Neural cell (in vitro differentiated cells): ENCODE measurements around the gene DSC3. TPM values are rescaled to one million over a fixed set of nuclear protein-coding genes. Genes with fewer than 3 reads are reported as not detected.

ENCODE experiments used
- H2AFZ ChIP-seq: fragments of 200-600, 300-800 bp; sonication (generic), shearing (Covaris generic); 2 replicates; pipeline ENCODE4 v1.6.0; 2014; ENCODE audit warnings: low read depth, mild to moderate bottlenecking, antibody characterized with exemption, low read length, moderate library complexity
- H3F3A ChIP-seq: fragments of 200-600 bp; shearing (Covaris generic); 2 replicates; pipeline ENCODE4 v1.6.1; 2016; ENCODE audit warnings: mild to moderate bottlenecking, moderate library complexity, mixed read lengths, antibody characterized with exemption, low read length; ENCODE audit not compliant: insufficient read depth, poor library complexity, severe bottlenecking
- H3K27ac ChIP-seq: fragments of 200-600, 300-800 bp; sonication (generic), shearing (Covaris generic); 2 replicates; pipeline ENCODE4 v1.5.1; 2014; ENCODE audit warnings: mild to moderate bottlenecking, low read length, moderate library complexity
- H3K27me3 ChIP-seq: fragments of 300-800, 200-600 bp; sonication (generic), shearing (Covaris generic); 2 replicates; pipeline ENCODE4 v1.6.0; 2014; ENCODE audit warnings: mild to moderate bottlenecking, low read depth, low read length, moderate library complexity; ENCODE audit not compliant: insufficient read depth
- H3K36me3 ChIP-seq: fragments of 300-800, 200-600 bp; sonication (generic), shearing (Covaris generic); 2 replicates; pipeline ENCODE4 v1.5.1; 2014; ENCODE audit warnings: mild to moderate bottlenecking, antibody characterized with exemption, low read length, moderate library complexity; ENCODE audit not compliant: insufficient read depth
- H3K4me2 ChIP-seq: fragments of 300-800, 200-600 bp; sonication (generic), shearing (Covaris generic); 2 replicates; pipeline ENCODE4 v1.6.0; 2014; ENCODE audit warnings: mild to moderate bottlenecking, low read length
- H3K4me3 ChIP-seq: fragments of 300-800, 200-600 bp; sonication (generic), shearing (Covaris generic); 2 replicates; pipeline ENCODE4 v1.5.1; 2014; ENCODE audit warnings: mild to moderate bottlenecking, low read length, moderate library complexity
- H3K79me2 ChIP-seq: fragments of 200-600 bp; shearing (Covaris generic); replicated peaks from 2 replicates; pipeline ENCODE4 v1.6.0; 2014; ENCODE audit warnings: mild to moderate bottlenecking, low read length, moderate library complexity; ENCODE audit not compliant: insufficient read depth
- H3K9ac ChIP-seq: fragments of 300-800, 200-600 bp; sonication (generic), shearing (Covaris generic); 2 replicates; pipeline ENCODE4 v1.6.1; 2016; ENCODE audit warnings: mild to moderate bottlenecking, low read length, mixed read lengths
- H3K9me2 ChIP-seq: fragments of 200-600 bp; shearing (Covaris generic); 2 replicates; pipeline ENCODE4 v1.6.1; 2016; ENCODE audit warnings: mild to moderate bottlenecking, low read length, mixed read lengths; ENCODE audit not compliant: insufficient read depth
- H3K9me3 ChIP-seq: fragments of 200-600, 300-800 bp; sonication (generic), shearing (Covaris generic); 2 replicates; pipeline ENCODE4 v1.6.1; 2016; ENCODE audit warnings: mild to moderate bottlenecking, mixed run types, low read length, moderate library complexity, mixed read lengths
- H4K20me1 ChIP-seq: fragments of 200-600 bp; shearing (Covaris generic); 2 replicates; pipeline ENCODE4 v1.6.1; 2016; ENCODE audit warnings: mild to moderate bottlenecking, mixed run types; ENCODE audit not compliant: insufficient read depth
- EP300 ChIP-seq: fragments of 450-650 bp; conservative IDR thresholded peaks from 2 replicates; pipeline ENCODE4 v1.6.1; 2014; ENCODE audit warnings: antibody characterized with exemption, mild to moderate bottlenecking, moderate library complexity; ENCODE audit not compliant: poor library complexity, severe bottlenecking
- EZH2 ChIP-seq: fragments of 200-600, 300-800 bp; shearing (Covaris generic), sonication (generic); IDR thresholded peaks from 2 replicates; pipeline ENCODE4 v1.6.1; 2014; ENCODE audit warnings: antibody characterized with exemption, low read length, borderline replicate concordance, mild to moderate bottlenecking; ENCODE audit not compliant: insufficient read depth, poor library complexity, severe bottlenecking
- MXI1 ChIP-seq: fragments of 450-650 bp; conservative IDR thresholded peaks from 2 replicates; pipeline ENCODE4 v1.6.1; 2014; ENCODE audit warnings: antibody characterized with exemption, mild to moderate bottlenecking; ENCODE audit not compliant: poor library complexity, severe bottlenecking
- POLR2AphosphoS5 ChIP-seq: IDR thresholded peaks from 2 replicates; pipeline ENCODE4 v1.6.1; 2012
- RAD21 ChIP-seq: fragments of 450-650 bp; conservative IDR thresholded peaks from 2 replicates; pipeline ENCODE4 v1.6.1; 2014; ENCODE audit warnings: antibody characterized with exemption, mild to moderate bottlenecking, moderate library complexity
- REST ChIP-seq: IDR thresholded peaks from 2 replicates; pipeline ENCODE4 v1.6.1; 2012; ENCODE audit warnings: borderline replicate concordance
- SMC3 ChIP-seq: fragments of 450-650 bp; conservative IDR thresholded peaks from 2 replicates; pipeline ENCODE4 v1.6.1; 2014; ENCODE audit warnings: antibody characterized with exemption, mild to moderate bottlenecking, moderate library complexity; ENCODE audit not compliant: poor library complexity
- TAF1 ChIP-seq: IDR thresholded peaks from 2 replicates; pipeline ENCODE4 v1.6.1; 2012; ENCODE audit warnings: low read depth
- polyA plus RNA-seq: library from polyadenylated mRNA; depleted of rRNA; stranded (reverse); fragments of >200 nt; gene quantifications from 2 replicates; pipeline ENCODE4 v1.2.3, GENCODE V29; 2014
- TF ChIP-seq, protein P1 (sequence below): fragments of 450-650 bp; IDR thresholded peaks from 2 replicates; pipeline ENCODE4 v1.5.1; 2014; ENCODE audit warnings: antibody characterized with exemption, mild to moderate bottlenecking, moderate library complexity; ENCODE audit not compliant: poor library complexity, severe bottlenecking

The DSC3 gene
- polyA plus RNA-seq, 1 donor from 2014 or later, result not detected

DNA sequence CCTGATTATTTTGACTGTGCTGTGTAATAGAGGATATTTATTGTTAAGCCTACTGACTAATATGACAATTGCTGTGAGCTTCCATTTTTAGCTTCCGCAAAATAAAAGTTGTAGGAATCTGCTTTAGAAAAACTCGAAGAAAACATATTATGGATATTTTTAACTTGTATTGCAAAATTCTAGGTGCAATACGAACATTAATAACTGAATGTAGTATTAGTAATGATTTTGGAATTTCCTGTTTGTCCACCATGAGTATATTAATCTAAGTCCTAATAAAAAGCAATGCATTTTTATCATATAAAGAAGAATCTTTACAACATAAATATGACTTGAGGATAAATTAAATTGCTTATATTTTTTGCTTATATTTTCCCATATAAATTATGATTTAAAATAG, 2.4 kb upstream of the DSC3 start:
- Histone ChIP-seq H3K9ac (no peak overlapping the region), H3K36me3 (no peaks in the 10 kb centered on the region), H3F3A (no peaks in the 10 kb centered on the region), H3K9me3 (peaks cover 6% of the 10 kb centered on the region), H2AFZ (no peak overlapping the region), H3K4me3 (no peak overlapping the region), H3K27ac (no peak overlapping the region), H4K20me1 (no peaks in the 10 kb centered on the region), H3K27me3 (peaks cover 50% of the 10 kb centered on the region), H3K4me2 (no peak overlapping the region), H3K9me2 (no peaks in the 10 kb centered on the region), H3K79me2 (no peaks in the 10 kb centered on the region)
- TF ChIP-seq RAD21, result no peak
- TF ChIP-seq, protein P1, sequence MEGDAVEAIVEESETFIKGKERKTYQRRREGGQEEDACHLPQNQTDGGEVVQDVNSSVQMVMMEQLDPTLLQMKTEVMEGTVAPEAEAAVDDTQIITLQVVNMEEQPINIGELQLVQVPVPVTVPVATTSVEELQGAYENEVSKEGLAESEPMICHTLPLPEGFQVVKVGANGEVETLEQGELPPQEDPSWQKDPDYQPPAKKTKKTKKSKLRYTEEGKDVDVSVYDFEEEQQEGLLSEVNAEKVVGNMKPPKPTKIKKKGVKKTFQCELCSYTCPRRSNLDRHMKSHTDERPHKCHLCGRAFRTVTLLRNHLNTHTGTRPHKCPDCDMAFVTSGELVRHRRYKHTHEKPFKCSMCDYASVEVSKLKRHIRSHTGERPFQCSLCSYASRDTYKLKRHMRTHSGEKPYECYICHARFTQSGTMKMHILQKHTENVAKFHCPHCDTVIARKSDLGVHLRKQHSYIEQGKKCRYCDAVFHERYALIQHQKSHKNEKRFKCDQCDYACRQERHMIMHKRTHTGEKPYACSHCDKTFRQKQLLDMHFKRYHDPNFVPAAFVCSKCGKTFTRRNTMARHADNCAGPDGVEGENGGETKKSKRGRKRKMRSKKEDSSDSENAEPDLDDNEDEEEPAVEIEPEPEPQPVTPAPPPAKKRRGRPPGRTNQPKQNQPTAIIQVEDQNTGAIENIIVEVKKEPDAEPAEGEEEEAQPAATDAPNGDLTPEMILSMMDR, result no peak
- TF ChIP-seq MXI1, result no peak
- no peak for TF ChIP-seq SMC3
- no peak for TF ChIP-seq EP300
- no peak for TF ChIP-seq EZH2
- no peak for TF ChIP-seq REST
- no peak for TF ChIP-seq TAF1
- no peak for TF ChIP-seq POLR2AphosphoS5

DNA sequence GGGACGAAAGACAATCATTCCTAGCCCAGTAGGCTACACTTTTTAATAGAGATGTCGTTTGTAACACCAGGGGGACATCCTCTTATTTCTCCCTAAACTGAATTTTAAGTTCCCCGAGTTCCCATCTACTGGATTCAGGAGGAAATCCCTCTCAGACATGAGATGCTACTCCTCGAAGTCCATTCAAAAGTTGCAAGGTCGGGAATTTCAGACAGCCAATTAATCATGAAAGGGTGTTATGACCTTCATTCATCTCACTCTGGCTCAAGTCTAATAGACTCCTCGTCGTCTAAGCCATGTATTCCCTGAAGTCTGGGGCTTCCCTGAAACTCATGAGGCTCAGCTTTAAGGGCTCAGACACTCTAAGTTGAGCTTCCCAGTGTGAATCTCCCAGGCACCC, 1.2 kb upstream of the DSC3 start:
- H3K9ac ChIP-seq, result no peak overlapping the region
- H3K27ac ChIP-seq, result no peak overlapping the region
- H3K36me3 ChIP-seq, result no peaks in the 10 kb centered on the region
- H4K20me1 ChIP-seq, result no peaks in the 10 kb centered on the region
- H3K9me2 ChIP-seq, result no peaks in the 10 kb centered on the region
- peaks cover 6% of the 10 kb centered on the region for H3K9me3 ChIP-seq
- no peaks in the 10 kb centered on the region for H3K79me2 ChIP-seq
- H3K27me3 ChIP-seq, result peaks cover 63% of the 10 kb centered on the region
- H3K4me3 ChIP-seq, result no peak overlapping the region
- H2AFZ ChIP-seq, result no peak overlapping the region
- TF ChIP-seq POLR2AphosphoS5, result no peak
- no peak for TF ChIP-seq EZH2
- TF ChIP-seq, protein P1, result no peak
- TF ChIP-seq REST, result no peak
- TF ChIP-seq RAD21, result no peak
- TF ChIP-seq EP300, result no peak
- no peaks in the 10 kb centered on the region for H3F3A ChIP-seq
- no peak overlapping the region for H3K4me2 ChIP-seq
